NCI-H345 treated with DMSO at 0.1 percent for 48 hours (cell line): ENCODE measurements around the gene ATP5PD.

Source experiments
- DNase-seq: peaks from one replicate; lab custom pipeline; 2025; ENCODE audit not compliant: unreplicated experiment; lab: John Stamatoyannopoulos, UW

Gene ATP5PD

GRCh38 chr17:75001915-75002843 is 44.6 kb downstream of the ATP5PD start:
- no peak for DNase-seq

- no peak for DNase-seq
These were observed 47.2 kb downstream of the ATP5PD start for GRCh38 chr17:74999523-74999922.

DNA sequence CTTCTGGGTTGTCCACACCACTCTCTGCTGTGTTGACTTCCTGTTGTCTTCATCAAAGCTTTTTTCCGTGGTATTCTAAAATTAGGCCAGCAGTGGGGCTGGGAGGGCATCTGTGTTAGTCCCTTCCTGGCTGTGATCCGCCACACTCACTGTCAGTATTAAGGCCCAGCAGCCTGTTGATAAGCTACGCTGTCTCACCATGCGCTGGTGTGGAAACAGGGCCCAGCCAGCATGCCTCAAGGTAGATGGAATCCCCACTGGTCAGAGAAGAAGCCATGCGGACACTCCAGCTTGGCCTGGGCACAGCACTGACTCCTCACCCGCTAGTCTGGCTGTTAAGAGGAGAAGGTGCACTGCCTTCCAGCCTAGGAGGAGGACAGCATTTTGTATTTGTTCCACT is 48.0 kb downstream of the ATP5PD start:
- DNase-seq, result no peak

DNA sequence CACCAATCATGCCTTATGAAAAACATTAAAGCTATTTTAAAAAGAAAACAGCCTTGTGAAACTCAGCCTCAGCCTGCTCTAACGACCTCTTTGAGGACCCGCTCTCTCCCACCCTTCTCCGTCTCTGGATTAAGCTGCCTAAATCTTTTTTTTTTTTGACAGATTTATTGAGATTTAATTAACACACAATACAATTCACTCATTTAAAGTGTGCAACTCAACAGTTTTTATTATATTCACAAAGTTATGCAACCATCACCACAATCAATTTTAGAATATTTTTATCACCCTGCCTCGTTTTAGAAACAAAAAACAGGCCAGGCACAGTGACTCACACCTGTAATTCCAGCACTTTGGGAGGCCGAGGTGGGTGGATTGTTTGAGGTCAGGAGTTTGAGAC is 50.9 kb downstream of the ATP5PD start:
- no peak for DNase-seq

DNA sequence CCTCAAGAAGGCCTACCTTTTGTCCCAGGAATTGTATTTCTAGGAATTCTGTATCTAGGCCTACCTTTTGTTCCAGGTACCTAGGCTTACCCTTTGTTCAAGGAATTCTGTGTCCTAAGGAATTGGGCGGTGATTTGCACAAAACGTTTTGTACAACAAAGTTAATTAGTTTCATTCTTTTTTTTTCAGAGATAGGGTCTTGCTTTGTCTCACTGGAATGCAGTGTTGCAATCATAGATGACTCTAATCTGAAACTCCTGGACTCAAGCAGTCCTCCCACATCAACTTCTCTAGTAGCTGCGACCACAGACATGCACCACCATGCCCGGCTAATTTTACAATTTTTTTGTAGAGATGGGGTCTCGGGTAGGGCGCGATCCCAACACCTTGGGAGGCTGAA is 52.3 kb downstream of the ATP5PD start:
- DNase-seq, result no peak

DNA sequence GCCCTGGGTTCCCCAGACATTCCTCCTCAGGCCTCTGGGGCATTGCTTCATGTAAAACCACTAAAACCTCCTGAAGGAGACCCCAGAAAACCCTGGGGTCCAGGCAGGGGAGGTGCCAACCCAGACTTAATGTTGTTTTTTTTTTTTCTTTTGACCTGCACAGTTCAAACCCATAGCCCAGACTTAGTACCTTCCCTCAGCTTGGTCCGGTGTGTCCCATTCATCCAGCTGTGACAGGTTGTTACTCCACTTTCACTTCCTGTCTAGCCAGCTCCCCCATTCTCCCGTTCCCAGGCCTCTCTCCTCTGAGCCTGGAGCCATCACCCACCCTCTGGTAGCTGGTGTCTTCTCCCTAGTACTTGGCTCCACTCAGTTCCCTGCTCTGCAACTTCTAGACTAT is 54.5 kb downstream of the ATP5PD start:
- DNase-seq, result no peak

GRCh38 chr17:74990581-74991105 is 56.1 kb downstream of the ATP5PD start:
- no peak for DNase-seq
